ENCODE results near the gene GDE1.

DNA sequence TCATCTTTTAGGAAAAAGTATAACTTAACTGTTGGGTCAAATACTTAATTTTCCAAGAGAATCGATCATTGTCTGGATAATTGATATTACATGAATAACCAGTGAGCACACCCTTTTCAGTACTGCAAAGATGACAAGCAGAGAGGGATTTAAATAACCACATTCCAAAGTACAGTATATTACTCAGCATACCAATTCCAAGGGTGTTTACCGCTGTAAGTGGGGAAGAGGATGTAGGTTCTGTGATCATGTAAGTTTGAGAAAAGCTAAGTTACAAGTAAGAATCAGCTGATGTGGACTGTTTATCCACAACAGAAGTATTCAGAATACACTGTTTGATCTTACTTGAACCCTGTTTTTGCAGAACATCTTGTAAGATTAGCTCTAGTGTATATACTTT lies 6.1 kb downstream of the GDE1 start:
- TF ChIP-seq CTCF (IDR thresholded peaks at IDR 0.05): no peak
- no peak for TF ChIP-seq POLR2A (IDR thresholded peaks at IDR 0.05)
